Iris pigment epithelial cell (primary cell): ENCODE results near the gene SFTA2.
"Not testable (repeated sequence)": the region's sequence is repeated elsewhere in the genome, so short reads cannot be mapped to it uniquely, and the experiment has no call there.

Source experiments
- DNase-seq: peaks from one replicate; pipeline ENCODE4 v3.0.0-alpha.2; 2011; ENCODE audit warnings: low read depth

The SFTA2 gene

DNA sequence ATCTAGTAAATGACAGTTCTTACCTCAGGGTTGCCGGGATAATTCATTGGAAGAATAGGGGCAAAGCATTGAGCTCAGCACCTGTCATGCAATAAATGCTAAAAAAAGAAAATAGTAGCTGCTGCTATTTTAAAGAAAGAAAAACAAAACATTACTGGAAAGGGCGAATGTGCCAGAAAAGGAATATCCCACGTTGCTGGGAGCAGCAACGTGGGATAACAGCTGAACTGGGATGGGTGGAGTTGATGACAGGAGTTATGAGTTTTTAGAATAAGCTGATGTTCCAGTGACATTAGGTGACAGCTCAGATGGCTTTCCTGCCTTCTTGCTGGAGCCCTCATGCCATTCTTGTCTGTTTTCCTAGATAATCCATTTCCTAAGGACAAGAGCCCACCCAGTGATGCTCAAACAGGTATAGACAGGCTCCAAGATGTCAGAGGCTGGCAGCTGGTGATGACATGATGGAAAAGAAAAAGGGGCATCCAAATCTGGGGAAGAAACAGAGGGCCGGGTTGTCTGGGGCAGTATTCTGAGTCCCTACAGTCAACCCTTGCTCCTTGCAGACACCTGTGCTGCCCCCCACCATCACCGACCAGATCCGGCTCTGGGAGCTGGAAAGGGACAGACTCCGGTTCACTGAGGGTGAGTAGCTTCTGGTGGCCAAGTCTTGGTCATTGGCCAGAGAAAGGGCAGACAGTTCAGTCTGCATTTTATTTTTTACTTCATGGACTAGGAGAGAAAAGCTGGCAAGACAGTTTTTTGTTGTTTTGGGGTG lies 19.0 kb downstream of the SFTA2 start:
- DNase-seq, result no peak

DNA sequence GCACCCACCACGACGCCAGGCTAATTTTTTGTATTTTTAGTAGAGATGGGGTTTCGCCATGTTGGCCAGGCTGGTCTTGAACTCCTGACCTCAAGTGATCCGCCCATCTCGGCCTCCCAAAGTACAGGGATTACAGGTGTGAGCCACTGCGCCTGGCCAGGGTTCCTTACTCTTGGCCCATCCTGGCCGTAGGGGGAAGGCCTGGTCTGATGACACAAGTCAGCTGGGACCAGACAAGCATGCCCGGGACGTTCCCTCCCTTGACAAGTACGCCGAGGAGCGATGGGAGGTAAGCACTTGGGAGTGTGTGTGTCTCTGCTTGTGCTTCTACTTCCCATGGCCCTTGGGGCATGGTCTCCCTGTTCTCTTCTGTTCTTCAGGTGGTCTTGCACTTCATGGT lies 21.5 kb downstream of the SFTA2 start:
- not testable (repeated sequence) for DNase-seq

DNA sequence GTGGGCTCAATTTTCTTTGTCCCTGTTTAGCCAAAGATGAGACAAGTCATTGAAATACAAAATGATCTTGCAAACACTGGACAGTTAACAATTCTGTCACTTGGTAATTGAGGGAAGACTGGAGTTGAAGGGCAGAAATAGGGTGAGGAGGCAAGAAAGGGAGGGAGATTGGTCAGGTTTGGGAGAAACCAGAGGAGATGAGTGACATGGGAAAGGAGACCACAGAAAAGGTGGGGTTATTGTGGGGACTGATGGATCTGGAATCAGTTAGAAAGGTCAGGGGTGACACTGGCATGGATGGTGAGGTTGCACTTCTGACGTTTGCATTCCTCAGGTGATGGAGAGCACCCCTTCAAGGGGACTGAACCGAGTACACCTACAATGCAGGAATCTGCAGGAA lies 23.3 kb downstream of the SFTA2 start:
- no peak for DNase-seq

DNA sequence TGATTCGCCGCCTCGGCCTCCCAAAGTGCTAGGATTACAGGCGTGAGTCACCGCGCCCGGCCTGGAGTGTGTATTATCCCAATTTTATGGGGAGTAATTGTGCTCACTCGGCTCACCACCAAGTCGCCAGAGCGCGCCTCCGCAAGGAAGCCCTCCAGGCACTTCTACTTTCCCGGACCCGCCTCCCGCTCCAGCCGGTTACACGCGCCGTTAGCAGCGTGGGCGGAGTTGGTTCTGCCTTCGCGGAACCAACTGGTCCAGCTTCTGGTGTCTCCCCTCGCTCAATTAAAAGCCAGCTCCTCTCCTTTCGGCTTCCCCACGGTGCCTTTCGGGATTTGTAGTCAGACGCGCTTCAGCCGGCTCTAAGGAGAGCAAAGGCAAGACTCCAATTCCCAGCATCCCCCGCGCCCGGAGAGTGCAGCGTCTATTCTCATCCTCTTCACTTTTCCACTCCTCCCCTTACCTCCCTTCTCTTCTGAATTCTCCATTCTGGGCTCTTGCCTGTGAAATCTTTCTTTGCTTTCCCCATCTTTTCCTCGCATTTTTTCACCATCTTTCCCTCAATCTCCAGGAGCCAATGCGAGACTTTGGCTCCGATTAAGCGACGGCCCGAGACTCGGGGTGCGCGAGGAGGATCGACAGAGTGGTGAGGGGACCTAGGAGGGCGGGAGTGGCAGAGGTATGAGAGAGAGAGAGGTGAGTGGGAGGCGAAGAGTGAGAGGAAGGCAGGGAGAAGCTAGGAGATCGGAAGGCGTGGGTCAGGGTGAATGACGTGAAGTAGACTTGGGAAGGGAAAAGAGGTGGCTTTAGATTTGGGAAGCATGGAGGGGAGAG lies 24.0 kb downstream of the SFTA2 start, which contains the start of gene GTF2H4:
GTF2H4 (plus strand) TSS at position 450 of the 834 bp plus-strand sequence.
- DNase-seq, result peak; percentile 99

DNA sequence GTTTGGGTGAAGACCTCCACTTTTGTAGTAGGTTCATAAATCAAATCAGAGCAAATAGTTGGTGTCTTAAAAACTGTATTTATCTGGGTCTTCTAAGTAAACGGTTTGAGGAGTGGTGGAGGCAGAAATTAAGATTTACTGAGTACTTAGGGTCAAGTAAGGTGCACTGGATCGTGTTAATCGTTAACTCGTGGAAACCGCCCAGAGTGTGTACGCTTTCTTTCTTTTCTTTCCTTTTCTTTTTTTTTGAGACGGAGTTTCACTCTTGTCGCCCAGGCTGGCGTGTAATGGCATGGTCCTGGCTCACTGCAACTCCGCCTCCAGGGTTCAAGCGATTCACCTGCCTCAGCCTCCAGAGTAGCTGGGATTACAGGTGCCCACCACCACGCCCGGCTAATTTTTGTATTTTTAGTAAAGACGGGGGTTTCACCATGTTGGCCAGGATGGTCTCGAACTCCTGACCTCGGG lies 24.6 kb downstream of the SFTA2 start:
- not testable (repeated sequence) for DNase-seq

DNA sequence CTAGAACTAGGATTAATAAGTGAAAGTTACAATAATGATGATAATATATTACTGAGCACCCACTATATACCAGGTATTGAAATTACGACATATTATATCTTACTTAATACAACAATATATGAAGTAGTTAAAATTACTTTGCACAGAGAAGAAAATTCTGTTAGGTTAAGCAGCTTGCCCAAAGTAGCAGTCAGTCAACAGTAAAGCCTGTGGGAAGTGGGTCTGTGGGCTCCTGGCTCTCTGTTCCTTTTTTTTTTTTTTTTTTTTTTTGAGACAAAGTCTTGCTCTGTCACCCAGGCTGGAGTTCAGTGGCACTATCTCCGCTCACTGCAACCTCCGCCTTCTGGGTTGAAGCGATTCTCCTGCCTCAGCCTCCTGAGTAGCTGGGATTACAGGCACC lies 28.7 kb downstream of the SFTA2 start:
- no peak for DNase-seq

DNA sequence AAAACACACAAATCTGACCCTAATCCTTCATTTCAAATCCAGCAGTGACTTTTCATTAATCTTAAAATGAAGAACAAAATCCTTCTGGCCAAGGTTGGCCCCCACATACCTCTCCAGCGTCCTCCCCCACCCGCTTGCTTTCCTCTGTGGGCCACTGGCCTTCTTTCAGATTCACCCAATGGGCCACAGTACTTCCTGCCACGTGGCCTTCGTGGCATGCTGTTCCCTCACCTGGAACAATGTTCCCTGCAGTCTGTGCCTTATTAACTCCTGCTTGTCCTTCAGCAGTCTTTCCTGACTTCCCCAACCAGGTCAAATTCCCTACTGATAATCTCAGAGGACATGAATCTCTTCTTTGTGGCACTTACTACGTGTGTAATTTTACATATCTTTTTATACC lies 29.3 kb downstream of the SFTA2 start:
- no peak for DNase-seq

DNA sequence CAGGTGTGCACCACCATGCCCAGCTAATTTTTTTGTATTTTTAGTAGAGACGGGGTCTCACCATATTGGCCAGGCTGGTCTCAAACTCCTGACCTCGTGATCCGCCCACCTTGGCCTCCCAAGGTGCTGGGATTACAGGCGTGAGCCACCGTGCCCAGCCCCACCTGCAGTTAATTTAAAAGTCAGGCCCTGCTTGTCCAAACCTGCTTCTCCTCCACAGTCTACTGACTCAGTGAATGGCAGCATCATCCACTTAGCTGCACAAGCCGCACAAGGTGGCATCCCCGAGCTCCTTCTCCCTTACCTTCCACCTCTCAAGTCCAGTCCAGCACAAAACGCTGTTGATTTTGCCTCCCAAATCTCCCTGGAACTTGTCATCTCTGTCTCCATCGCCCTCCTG lies 29.8 kb downstream of the SFTA2 start:
- DNase-seq, result not testable (repeated sequence)

DNA sequence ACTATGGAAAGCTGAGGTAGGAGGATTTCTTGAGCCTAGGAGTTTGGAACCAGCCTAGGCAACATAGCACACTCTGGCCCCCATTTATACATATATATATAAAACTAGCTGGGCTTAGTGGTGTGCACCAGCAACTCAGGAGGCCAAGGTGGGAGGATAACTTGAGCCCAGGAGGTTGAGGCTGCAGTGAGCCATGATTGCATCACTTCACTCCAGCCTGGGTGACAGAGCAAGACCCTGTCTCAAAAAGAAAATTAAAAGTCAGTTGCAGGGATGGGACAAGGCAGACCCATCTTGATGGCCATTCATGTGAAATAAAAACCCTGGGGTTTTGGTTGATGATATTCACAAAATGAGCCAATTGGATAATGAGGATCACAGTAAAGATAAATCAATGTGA lies 30.5 kb downstream of the SFTA2 start:
- no peak for DNase-seq

DNA sequence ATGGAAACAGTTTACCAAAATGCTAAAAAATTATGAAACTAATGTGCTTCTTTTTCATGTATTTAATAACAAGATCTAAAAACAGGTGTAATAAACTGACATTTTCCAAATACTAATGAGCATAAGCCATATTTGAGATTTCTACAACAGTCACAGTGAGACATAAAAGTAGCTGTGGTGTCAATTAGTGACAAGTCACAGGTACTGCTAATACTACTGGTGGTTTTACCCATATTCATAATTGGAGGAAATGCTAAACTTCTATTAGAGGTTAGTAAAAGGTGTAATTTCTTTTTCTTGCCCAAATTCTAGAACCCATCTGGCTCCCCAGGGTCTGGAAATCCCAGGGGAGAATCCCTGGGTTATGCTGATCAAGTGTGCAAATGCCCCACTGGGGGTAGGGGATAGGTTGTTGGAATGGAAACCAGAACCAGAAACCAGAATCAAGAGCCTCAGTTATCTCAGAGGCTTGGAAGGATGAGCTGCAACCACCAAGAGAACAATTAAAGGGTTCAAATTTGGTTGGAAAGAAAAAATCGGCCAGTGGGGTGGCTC lies 31.0 kb downstream of the SFTA2 start:
- no peak for DNase-seq

DNA sequence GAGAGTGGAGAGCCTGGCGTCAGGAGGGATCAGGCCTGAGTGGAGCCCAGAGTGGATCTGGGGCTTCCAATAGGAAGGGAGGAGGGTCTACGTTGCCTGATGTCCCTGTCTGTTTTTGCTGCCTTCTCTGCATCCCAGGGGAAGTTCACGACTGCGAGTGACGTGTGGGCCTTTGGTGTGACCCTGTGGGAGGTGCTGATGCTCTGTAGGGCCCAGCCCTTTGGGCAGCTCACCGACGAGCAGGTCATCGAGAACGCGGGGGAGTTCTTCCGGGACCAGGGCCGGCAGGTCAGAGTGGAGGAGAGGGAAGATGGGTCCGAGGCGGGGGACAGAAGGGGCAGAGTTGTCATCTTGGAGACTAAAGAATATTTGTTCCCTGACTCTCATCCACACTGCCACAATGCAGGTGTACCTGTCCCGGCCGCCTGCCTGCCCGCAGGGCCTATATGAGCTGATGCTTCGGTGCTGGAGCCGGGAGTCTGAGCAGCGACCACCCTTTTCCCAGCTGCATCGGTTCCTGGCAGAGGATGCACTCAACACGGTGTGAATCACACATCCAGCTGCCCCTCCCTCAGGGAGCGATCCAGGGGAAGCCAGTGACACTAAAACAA lies 33.1 kb downstream of the SFTA2 start:
- no peak for DNase-seq

DNA sequence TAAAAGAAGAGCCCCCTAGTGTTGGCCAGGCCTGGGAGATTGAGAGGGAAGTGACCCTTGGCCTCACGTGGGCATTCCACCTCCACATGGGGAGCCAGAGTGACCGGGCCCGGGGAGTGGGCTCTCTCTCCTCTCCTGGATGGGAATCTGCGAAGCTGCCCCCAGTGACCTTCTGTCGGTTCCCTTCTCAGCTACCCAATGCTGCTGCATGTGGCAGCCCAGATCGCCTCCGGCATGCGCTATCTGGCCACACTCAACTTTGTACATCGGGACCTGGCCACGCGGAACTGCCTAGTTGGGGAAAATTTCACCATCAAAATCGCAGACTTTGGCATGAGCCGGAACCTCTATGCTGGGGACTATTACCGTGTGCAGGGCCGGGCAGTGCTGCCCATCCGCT lies 34.1 kb downstream of the SFTA2 start:
- DNase-seq, result no peak

DNA sequence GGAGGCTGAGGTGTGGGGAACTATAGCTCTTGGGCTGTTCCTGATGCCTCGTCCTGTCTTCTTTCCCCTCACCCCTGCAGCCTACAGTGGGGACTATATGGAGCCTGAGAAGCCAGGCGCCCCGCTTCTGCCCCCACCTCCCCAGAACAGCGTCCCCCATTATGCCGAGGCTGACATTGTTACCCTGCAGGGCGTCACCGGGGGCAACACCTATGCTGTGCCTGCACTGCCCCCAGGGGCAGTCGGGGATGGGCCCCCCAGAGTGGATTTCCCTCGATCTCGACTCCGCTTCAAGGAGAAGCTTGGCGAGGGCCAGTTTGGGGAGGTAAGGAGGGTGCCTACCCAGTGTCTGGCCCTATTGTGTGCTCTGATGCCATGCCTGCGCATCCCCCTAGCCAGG lies 35.4 kb downstream of the SFTA2 start:
- no peak for DNase-seq

DNA sequence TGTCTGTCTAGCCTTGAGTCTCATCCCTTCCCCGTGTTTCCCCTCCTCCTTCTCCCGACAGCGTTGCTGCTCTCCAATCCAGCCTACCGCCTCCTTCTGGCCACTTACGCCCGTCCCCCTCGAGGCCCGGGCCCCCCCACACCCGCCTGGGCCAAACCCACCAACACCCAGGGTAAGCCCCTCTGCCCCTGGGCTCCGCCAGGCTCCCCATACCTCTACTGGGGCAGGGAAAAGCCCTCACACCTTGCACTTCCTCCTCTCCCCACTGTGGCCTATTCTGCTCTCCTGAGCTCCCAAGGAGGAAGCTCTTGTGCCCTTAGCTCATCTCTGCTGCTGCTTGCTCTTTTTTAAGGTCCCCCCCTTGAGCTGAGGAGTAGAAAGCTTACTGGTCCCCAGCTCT lies 36.6 kb downstream of the SFTA2 start:
- no peak for DNase-seq

DNA sequence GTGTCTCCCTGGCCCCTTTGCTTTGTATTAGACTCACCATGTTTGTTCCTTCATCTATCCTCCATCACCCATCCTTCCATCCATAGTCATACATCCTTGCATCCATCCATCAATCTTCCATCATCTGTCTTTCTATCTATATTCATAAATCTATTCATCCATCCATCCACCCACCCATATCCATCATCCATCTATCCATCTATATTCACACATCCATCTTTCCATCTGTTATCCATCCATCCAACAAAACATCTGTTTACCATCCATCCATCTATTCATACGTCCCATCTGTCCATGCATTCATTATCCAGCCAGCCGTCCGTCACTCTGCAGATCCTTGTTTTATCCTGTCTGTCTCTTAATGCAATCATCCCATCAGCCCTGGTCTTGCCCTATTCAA lies 37.0 kb downstream of the SFTA2 start:
- no peak for DNase-seq

DNA sequence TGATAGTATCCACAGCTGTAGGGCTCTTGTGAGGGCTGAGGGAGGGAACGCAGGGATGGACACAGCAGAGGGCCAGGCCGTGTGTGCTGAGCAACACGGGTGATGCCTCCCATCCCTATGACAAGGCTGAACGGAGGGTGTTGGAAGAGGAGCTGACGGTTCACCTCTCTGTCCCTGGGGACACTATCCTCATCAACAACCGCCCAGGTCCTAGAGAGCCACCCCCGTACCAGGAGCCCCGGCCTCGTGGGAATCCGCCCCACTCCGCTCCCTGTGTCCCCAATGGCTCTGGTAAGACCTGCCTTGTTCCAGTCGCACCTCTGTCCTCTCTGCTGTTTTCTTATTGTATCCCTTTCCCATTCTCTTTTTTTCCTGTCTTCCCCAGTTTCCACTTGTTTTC lies 37.6 kb downstream of the SFTA2 start:
- DNase-seq, result no peak

DNA sequence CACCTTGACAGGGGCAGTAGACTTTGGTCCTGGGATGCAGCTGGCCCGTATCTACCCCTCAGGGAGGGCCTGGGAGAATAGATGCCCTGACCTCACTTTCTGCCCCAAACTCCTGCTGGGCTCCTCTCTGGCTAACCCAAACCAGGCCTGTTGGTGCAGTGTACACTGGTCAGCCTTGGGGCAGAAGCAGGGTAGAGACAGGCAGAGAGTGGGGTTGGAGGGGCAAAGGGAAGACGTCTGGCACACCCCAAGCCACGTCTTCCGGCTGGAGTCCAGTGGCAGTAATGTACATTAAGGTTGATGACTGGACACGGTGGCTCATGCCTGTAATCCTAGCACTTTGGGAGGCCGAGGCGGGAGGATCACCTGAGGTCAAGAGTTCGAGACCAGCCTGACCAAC lies 38.3 kb downstream of the SFTA2 start:
- DNase-seq, result no peak

DNA sequence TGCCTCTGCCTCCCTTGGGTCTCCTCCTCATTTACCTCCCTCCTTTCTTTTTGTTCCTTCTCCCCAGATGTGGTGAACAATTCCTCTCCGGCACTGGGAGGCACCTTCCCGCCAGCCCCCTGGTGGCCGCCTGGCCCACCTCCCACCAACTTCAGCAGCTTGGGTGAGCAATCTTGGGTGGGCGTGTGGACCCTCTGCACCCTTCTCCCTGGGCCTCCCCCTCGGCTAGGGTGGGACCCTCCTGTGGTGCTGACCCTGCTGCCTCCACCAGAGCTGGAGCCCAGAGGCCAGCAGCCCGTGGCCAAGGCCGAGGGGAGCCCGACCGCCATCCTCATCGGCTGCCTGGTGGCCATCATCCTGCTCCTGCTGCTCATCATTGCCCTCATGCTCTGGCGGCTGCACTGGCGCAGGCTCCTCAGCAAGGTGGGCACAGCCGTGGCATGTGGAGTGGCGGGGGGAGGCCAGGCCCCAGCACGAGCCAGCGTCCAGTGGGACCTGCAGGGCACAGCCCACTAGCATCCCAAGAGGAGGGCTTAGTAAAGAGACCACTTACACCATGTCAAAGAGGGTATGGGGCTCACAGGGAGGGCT lies 38.9 kb downstream of the SFTA2 start:
- no peak for DNase-seq

DNA sequence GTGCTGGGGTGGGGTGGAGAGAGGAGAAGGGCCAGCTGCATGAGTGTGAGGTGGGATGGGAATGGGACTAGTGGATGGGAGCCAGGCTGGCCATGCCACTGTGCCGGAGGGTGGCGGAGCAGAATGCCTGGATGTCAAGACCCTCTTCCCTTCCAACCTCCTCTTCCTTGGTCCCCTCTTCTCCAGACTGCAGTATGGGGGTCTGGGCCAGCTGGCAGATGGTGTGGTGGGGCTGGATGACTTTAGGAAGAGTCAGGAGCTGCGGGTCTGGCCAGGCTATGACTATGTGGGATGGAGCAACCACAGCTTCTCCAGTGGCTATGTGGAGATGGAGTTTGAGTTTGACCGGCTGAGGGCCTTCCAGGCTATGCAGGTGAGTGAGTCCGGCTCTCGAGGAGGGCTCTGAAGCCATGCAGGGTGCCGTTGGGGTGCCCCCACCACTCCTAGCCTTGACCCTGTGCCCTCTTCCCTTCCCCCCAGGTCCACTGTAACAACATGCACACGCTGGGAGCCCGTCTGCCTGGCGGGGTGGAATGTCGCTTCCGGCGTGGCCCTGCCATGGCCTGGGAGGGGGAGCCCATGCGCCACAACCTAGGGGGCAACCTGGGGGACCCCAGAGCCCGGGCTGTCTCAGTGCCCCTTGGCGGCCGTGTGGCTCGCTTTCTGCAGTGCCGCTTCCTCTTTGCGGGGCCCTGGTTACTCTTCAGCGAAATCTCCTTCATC lies 40.0 kb downstream of the SFTA2 start:
- no peak for DNase-seq

DNA sequence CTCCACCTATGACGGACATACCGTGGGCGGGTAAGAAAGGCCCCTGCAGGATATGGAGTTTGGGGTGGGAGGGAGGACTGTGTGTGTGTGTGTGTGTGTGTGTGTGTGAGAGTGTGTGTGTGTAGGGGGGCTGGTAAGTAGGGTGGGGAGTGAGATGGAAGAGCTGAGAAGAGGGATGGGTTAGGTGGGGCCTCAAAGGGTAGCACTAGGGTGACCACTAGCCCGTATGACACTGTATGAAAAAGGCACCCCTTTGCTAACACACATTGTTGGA lies 40.6 kb downstream of the SFTA2 start:
- no peak for DNase-seq

DNA sequence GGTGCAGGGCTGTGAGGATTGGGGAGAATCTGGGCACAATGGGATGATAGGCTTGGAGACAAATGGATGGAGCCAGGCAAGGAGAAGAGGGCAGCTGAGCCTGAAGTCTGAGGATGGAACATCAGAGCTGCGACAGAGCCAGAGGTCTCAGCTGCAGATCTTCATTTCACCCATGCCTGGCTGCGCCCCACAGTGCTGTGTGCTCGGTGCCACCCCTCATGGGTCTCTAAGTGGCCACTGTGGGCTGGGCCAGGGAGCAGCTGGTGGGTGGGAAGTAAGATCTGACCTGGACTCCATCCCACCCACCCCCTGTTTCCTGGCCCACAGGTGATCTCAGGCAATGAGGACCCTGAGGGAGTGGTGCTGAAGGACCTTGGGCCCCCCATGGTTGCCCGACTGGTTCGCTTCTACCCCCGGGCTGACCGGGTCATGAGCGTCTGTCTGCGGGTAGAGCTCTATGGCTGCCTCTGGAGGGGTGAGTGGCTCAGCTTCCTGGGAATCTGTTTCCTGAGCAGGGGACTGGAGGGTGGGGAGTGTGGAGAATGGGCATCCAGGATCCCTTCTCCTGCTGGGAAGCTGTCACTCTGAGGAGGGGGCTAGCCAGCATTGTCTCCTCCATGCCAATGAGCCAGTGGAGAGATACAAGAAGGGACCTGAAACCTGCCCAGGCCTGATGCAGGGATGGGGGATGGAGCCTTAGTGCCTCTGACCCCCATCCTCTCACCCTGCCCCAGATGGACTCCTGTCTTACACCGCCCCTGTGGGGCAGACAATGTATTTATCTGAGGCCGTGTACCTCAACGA lies 41.1 kb downstream of the SFTA2 start:
- DNase-seq, result no peak
